Adrenal gland (tissue), 12 donors: Measurements from ENCODE around the gene SCO1. TPM values are rescaled to one million over a fixed set of nuclear protein-coding genes. Genes with fewer than 3 reads are reported as not detected.
A peak's percentile ranks its signal among the peaks of the same experiment; 100 is the strongest.

Source experiments
- DNase-seq, 7 donors: peaks; one replicate each; pipeline ENCODE4 v3.0.0-alpha.2; 2019 to 2020
- H3K27ac ChIP-seq, 5 donors: fragments of 200-600 bp; sonication (generic) in 4 of 5; 1 replicate in 3 of 5; 2 replicates in 2 of 5; pipeline versions ENCODE4 v1.5.1 to v1.8.0; 2016 to 2020; ENCODE audit warnings: mild to moderate bottlenecking in 1 of 5
- H3K27me3 ChIP-seq: fragments of 200-600 bp; 2 replicates; pipeline ENCODE4 v1.8.0; 2021
- H3K36me3 ChIP-seq, 2 donors: fragments of 200-600 bp; replicated peaks in 1 of 2; 1 replicate in 1 of 2; 2 replicates in 1 of 2; pipeline versions ENCODE4 v1.5.1 to v1.8.0; 2018 to 2022
- H3K4me1 ChIP-seq, 2 donors: fragments of 200-600 bp; replicated peaks in 1 of 2; 1 replicate in 1 of 2; 2 replicates in 1 of 2; pipeline versions ENCODE4 v1.5.1 to v1.8.0; 2018 to 2021
- H3K4me3 ChIP-seq, 4 donors: fragments of 200-600 bp; sonication (generic) in 3 of 4; one replicate each; pipeline ENCODE4 v1.5.1; 2016 to 2018
- H3K9me3 ChIP-seq, 3 donors: fragments of 200-600 bp; sonication (generic) in 1 of 3; replicated peaks in 1 of 3; 1 replicate in 2 of 3; 2 replicates in 1 of 3; pipeline versions ENCODE4 v1.5.1 to v1.8.0; 2016 to 2021
- POLR2A ChIP-seq, 2 donors: fragments of 450-650 bp; IDR thresholded peaks; one replicate each; pipeline ENCODE4 v1.6.1; 2017; ENCODE audit warnings: antibody characterized with exemption in 2 of 2, mild to moderate bottlenecking in 2 of 2, moderate library complexity in 1 of 2
- WGBS, 4 donors: extraction: QIAGEN DNeasy Blood & Tissue Kit in 2 of 4; methylation state at CpG; one replicate each; pipeline versions ENCODE4 v1.1.5 to v1.1.7; 2013 to 2017; 5-methylcytosine and 5-hydroxymethylcytosine counted together
- intact Hi-C, 2 donors: fragments of 100-400 bp; cut with DNase I; formaldehyde crosslinking; loops; one replicate each; pipeline versions ENCODE4 v1.14.1 to v1.15.0; 2022 to 2023
- polyA plus RNA-seq, 3 donors: library from polyadenylated mRNA; stranded (reverse); fragments of 200-250 nt in 2 of 3; fragments of 350-450 nt in 1 of 3; fragmentation: Illumina TruSeq in 1 of 3; extraction: RNeasy Lipid Tissue Mini Kit (QIAGEN cat#74804) in 1 of 3; gene quantifications; one replicate each; pipeline ENCODE4 v1.2.3, GENCODE V29; 2013 to 2014
- total RNA-seq, 9 donors: library from RNA; depleted of rRNA in 4 of 9; stranded (reverse); fragments of >200 nt in 4 of 9; fragments of 120-200 nt in 1 of 9; fragmentation: NEBNext Ultra II Directional in 1 of 9; extraction: Animal tissue kit (Norgen Biotek cat#: 25700) in 1 of 9; gene quantifications; one replicate each; pipeline versions ENCODE4 v1.1.0 to v1.2.4, GENCODE V29; 2013 to 2023
- TF ChIP-seq, protein P1 (sequence below), 6 experiments: fragments of 450-650 bp in 4 of 6; fragments of 200-600 bp in 2 of 6; sonication (generic) in 1 of 6; IDR thresholded peaks; 1 replicate in 5 of 6; 2 replicates in 1 of 6; pipeline versions ENCODE4 v1.5.1 to v1.8.0; 2016 to 2021; ENCODE audit warnings: antibody characterized with exemption in 6 of 6, mild to moderate bottlenecking in 2 of 6, moderate library complexity in 1 of 6
- donor health status: healthy with polysubstance abuse.
- donor health status: Bipolar disorder and iron deficiency.
- donor health status: DM: yes; HTN: yes; CAD: no.
- donor health status: DM: no; HTN: no; CAD: no.
- donor health status: DM: no; HTN: no; CAD: no.
- donor health status: DM: yes; HTN: yes; CAD: no.

The SCO1 gene
- total and polyA plus RNA-seq, 12 donors = 6.1 to 55.7 (median 35.1) TPM

DNA sequence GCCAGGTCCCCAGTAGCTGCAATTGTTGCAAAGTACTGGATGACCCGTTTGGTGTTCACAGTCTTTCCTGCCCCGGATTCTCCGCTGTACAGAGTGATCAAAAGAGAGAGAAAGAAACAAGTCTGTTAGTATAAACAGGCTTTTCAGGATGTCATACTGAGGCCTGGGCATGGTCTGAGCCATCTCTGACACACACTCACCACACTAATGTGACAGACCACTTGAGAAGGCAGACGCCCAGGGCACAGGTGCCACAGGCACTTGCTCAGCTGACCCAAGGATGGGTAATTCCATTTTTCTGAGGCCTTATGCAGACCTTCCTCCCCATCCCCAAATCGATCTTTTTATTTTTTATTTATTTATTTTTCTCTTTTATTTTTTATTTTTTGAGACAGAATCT lies 47.7 kb downstream of the SCO1 start:
- WGBS, 4 donors = 85 to 90% (median 90%) methylated on average over 5 of the region's 5 CpGs
- no peak overlapping the region for H3K4me3 ChIP-seq
- DNase-seq = no peak
- H3K9me3 ChIP-seq = no peaks in the 10 kb centered on the region
- no peaks in the 10 kb centered on the region for H3K27me3 ChIP-seq
- H3K27ac ChIP-seq = no peak overlapping the region
- TF ChIP-seq, protein P1, sequence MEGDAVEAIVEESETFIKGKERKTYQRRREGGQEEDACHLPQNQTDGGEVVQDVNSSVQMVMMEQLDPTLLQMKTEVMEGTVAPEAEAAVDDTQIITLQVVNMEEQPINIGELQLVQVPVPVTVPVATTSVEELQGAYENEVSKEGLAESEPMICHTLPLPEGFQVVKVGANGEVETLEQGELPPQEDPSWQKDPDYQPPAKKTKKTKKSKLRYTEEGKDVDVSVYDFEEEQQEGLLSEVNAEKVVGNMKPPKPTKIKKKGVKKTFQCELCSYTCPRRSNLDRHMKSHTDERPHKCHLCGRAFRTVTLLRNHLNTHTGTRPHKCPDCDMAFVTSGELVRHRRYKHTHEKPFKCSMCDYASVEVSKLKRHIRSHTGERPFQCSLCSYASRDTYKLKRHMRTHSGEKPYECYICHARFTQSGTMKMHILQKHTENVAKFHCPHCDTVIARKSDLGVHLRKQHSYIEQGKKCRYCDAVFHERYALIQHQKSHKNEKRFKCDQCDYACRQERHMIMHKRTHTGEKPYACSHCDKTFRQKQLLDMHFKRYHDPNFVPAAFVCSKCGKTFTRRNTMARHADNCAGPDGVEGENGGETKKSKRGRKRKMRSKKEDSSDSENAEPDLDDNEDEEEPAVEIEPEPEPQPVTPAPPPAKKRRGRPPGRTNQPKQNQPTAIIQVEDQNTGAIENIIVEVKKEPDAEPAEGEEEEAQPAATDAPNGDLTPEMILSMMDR (IDR thresholded peaks at IDR 0.05) = no peak
- TF ChIP-seq POLR2A (IDR thresholded peaks at IDR 0.05) = no peak
- no peaks in the 10 kb centered on the region for H3K4me1 ChIP-seq
- intact Hi-C loops = loop anchor here in 1 of 2 donors (10.0 kb wide), 1 partner anchor 195 kb away; no protein-coding TSS in a partner anchor
- H3K36me3 ChIP-seq = no peaks in the 10 kb centered on the region

DNA sequence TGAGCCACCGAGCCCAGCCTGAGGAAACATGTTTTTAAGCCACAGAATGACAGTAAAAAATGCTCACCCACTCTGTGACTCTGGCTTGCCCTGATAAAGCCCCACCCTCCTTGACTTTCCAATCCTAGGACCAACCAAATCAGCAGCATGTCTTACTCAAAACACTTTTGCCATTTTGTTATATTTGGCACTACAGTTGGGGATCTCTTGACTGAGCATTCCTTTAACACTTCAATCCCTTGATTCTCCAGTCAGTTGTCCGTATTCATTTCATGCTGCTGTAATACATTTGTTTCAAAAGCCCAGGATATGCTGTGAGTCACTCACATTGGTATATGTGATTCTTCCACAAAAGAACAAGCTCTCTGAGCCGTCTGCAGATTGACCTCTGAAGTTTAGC lies 48.4 kb downstream of the SCO1 start:
- no peaks in the 10 kb centered on the region for H3K4me1 ChIP-seq

DNA sequence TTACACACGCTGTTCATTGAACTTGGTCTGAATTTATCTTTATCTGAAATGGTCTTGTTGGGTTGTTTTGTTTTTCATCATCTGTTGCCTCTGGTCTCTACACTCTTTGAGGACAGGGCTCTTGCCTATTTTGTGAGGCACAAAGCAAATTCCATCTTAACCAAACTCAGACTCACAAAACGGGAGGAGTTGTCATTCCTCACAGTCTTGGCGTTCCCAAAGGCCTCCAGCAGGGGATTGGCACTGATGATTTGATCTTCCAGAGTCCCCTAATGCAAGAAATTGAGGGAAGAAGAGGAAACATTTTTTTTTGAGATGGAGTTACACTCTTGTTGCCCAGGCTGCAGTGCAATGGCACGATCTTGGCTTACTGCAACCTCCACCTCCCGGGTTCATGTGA lies 49.0 kb downstream of the SCO1 start:
- no peaks in the 10 kb centered on the region for H3K4me1 ChIP-seq

More for the DNA sequence above, 48.4 kb downstream of the SCO1 start:
- TF ChIP-seq POLR2A (IDR thresholded peaks at IDR 0.05) = no peak
- TF ChIP-seq, protein P1 (IDR thresholded peaks at IDR 0.05) = no peak
- no peak overlapping the region for H3K4me3 ChIP-seq
- H3K36me3 ChIP-seq = no peaks in the 10 kb centered on the region
- no peak overlapping the region for H3K27ac ChIP-seq
- 71 to 86% (median 81%) methylated on average over 3 of the region's 3 CpGs for WGBS, 4 donors
- H3K27me3 ChIP-seq = no peaks in the 10 kb centered on the region
- intact Hi-C loops = loop anchor here in 1 of 2 donors (10.0 kb wide), 1 partner anchor 196 kb away; no protein-coding TSS in a partner anchor
- DNase-seq = no peak
- no peaks in the 10 kb centered on the region for H3K9me3 ChIP-seq

DNA sequence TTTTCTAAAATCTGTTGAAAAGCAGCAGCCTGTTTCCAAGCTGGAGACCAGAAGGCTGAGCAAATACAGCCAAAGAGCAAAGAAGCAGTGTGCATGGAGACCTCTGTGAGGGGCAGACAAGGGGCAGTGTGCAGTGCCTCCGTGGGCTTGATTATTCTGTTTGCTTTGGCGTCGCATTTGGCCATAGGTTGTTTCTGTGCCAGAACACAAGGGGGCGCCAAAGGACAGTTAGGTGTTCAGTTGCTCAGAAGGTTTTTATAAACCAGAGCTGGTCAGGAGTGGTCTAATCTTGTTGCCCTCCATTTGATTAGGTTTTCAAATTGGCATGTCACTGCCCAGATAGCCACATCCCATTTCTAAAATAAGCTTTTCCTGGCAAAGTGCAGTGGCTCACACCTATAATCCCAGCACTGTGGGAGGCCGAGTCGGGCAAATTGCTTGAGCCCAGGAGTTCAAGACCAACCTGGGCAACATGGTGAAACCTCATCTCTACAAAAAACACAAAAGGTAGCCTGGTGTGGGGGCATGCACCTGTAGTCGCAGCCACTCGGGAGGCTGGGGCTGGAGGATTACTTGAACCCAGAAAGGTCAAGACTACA lies 50.8 kb downstream of the SCO1 start:
- Histone ChIP-seq H3K27ac (no peak overlapping the region), H3K4me3 (no peak overlapping the region), H3K9me3 (no peaks in the 10 kb centered on the region), H3K4me1 (no peaks in the 10 kb centered on the region), H3K27me3 (no peaks in the 10 kb centered on the region), H3K36me3 (peaks cover 0 to 8% of the 10 kb centered on the region in 2 donors)
- WGBS, 4 donors = 36 to 43% (median 40%) methylated on average over 8 of the region's 8 CpGs
- DNase-seq = peak; percentile 62 to 85 (median 71)
- intact Hi-C loops = loop anchor here in 1 of 2 donors (10.0 kb wide), 1 partner anchor 198 kb away; no protein-coding TSS in a partner anchor
- TF ChIP-seq, protein P1 (IDR thresholded peaks at IDR 0.05) = peak; percentile 64 to 79 (median 69)
- no peak for TF ChIP-seq POLR2A (IDR thresholded peaks at IDR 0.05)

More for the DNA sequence above, 49.0 kb downstream of the SCO1 start:
- Histone ChIP-seq H3K27me3 (no peaks in the 10 kb centered on the region), H3K9me3 (no peaks in the 10 kb centered on the region), H3K4me3 (no peak overlapping the region), H3K27ac (no peak overlapping the region), H3K36me3 (no peaks in the 10 kb centered on the region)
- intact Hi-C loops = loop anchor here in 1 of 2 donors (10.0 kb wide), 1 partner anchor 196 kb away; no protein-coding TSS in a partner anchor
- WGBS, 4 donors = 88 to 95% (median 89%) methylated on average over 5 of the region's 5 CpGs
- TF ChIP-seq POLR2A (IDR thresholded peaks at IDR 0.05) = no peak
- TF ChIP-seq, protein P1 (IDR thresholded peaks at IDR 0.05) = no peak
- no peak for DNase-seq
